NT2/D1 (cell line): ENCODE measurements around the gene CACNA2D3.

Source experiments
- SUZ12 ChIP-seq: IDR thresholded peaks from 2 replicates; pipeline ENCODE4 v1.6.1; 2011; ENCODE audit not compliant: insufficient read length, insufficient read depth; ENCODE audit errors: extremely low read depth
- YY1 ChIP-seq: IDR thresholded peaks from 2 replicates; pipeline ENCODE4 v1.6.1; 2011; ENCODE audit not compliant: insufficient read length, insufficient read depth

DNA sequence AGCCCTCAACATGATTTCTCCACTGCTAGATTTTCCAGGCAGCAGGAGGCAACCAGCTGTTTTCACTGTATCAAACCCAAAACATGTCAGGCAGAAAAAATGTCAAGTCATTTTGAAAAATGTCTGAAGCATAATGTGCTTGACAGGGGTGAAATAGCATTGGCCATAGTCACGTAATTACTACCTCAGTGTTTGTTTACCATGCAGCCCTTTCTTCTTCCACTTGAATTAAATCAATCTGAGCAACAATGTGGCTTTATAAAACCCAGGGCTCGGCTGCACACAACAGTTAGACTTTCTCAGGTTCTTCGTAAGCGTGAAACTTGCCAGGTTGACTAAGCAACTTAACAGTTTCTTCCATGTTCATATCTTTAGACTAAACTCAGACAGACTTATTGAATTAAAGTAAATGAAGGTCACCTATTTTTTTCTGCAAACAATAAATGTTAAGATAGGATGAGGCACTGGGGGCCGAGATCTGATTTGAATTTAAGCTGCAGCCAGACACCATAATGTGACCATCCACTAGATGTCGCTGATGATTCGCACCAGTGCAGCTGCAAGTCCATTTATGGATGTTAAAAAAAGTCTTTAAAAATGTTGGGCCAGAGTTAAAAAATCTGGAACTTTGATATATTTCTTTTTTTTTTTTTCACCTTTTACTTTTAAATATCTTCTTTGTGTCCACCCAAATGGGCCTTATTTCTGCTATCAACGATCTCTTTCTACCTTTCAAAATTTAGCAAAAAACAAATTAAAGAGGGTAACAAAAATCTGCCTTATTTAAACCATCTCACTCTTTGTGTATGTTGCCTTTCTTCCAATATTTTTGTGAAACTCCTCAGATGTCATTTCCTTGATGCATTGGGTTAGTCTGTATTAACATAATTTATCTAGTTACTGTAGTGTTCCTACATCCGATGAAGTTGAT lies 305.9 kb downstream of the CACNA2D3 start:
- no peak for TF ChIP-seq YY1
- no peak for TF ChIP-seq SUZ12
